NB4 (cell line): ENCODE measurements around the gene CRYBB3.

Experiments
- POLR2A ChIP-seq: IDR thresholded peaks from 2 replicates; pipeline ENCODE4 v1.6.1; 2011; ENCODE audit warnings: mild to moderate bottlenecking; ENCODE audit not compliant: insufficient read length; ENCODE audit errors: extremely low read depth
- TF ChIP-seq, protein P1 (sequence below): IDR thresholded peaks from one replicate; pipeline ENCODE4 v1.5.1; 2012; ENCODE audit warnings: low read depth, low read length
- TF ChIP-seq, protein P2 (sequence below): IDR thresholded peaks from 2 replicates; pipeline ENCODE4 v1.6.1; 2011; ENCODE audit warnings: low read depth, low read length

DNA sequence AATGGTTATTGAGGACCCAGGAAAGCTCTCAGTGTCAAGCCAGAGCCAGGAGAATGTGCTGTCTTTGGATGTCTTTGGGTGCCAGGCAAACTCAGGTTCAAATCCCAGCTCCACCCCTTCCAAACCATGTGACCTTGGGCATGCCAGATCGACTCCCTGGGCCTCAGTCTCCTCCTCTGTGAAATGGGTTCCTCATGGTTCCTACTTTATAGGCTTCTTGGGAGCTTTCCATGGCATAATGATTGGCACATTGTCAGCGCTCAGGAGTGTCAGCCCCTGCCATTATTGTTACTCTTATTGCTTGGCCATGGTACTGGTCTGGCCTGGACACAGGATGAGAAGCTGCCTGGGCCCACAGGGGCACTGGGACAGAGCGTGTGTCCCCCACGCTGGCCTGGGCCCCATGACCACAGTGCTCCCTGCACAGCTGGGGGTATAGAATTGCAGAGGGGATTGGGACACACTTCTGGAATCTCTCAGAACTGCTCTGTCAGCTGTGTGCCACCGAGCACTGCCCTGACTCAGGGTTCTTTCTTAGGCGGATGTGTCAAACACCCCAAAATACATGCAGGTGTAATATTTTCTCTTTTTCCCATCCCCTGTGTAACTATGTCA lies 37.6 kb upstream of the CRYBB3 start:
- TF ChIP-seq, protein P1, sequence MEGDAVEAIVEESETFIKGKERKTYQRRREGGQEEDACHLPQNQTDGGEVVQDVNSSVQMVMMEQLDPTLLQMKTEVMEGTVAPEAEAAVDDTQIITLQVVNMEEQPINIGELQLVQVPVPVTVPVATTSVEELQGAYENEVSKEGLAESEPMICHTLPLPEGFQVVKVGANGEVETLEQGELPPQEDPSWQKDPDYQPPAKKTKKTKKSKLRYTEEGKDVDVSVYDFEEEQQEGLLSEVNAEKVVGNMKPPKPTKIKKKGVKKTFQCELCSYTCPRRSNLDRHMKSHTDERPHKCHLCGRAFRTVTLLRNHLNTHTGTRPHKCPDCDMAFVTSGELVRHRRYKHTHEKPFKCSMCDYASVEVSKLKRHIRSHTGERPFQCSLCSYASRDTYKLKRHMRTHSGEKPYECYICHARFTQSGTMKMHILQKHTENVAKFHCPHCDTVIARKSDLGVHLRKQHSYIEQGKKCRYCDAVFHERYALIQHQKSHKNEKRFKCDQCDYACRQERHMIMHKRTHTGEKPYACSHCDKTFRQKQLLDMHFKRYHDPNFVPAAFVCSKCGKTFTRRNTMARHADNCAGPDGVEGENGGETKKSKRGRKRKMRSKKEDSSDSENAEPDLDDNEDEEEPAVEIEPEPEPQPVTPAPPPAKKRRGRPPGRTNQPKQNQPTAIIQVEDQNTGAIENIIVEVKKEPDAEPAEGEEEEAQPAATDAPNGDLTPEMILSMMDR: no peak
- TF ChIP-seq, protein P2, sequence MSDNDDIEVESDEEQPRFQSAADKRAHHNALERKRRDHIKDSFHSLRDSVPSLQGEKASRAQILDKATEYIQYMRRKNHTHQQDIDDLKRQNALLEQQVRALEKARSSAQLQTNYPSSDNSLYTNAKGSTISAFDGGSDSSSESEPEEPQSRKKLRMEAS: no peak
- TF ChIP-seq POLR2A: no peak
